IPS-20b (cell line): ENCODE results near the gene ASB2.

ENCODE experiments used
- H3K27ac ChIP-seq: one replicate; pipeline ENCODE4 v1.5.1; 2013; ENCODE audit warnings: low read length
- H3K27me3 ChIP-seq: 2 replicates; pipeline ENCODE4 v1.6.1; 2013; ENCODE audit warnings: mild to moderate bottlenecking, low read length, inconsistent platforms; ENCODE audit not compliant: insufficient read depth
- H3K36me3 ChIP-seq: 2 replicates; pipeline ENCODE4 v1.6.1; 2013; ENCODE audit warnings: low read depth, mild to moderate bottlenecking, inconsistent platforms, low read length, moderate library complexity; ENCODE audit not compliant: insufficient read depth
- H3K4me1 ChIP-seq: 2 replicates; pipeline ENCODE4 v1.6.1; 2013; ENCODE audit warnings: mild to moderate bottlenecking, control low read depth, inconsistent platforms, low read length, moderate library complexity; ENCODE audit not compliant: insufficient read depth
- H3K4me3 ChIP-seq: 2 replicates; pipeline ENCODE4 v1.5.1; 2013; ENCODE audit warnings: mild to moderate bottlenecking, low read length, inconsistent platforms
- H3K9ac ChIP-seq: 2 replicates; pipeline ENCODE4 v1.6.1; 2013; ENCODE audit warnings: low read depth, mild to moderate bottlenecking, inconsistent platforms, low read length, moderate library complexity
- H3K9me3 ChIP-seq: 2 replicates; pipeline ENCODE4 v1.6.1; 2013; ENCODE audit warnings: mild to moderate bottlenecking, low read depth, low read length, inconsistent platforms; ENCODE audit not compliant: insufficient read depth

ASB2 gene

GRCh38 chr14:93957333-93957710 is 19.0 kb downstream of the ASB2 start:
- Histone ChIP-seq H3K27me3 (no peaks in the 10 kb centered on the region), H3K4me1 (peaks cover 6% of the 10 kb centered on the region; the same call in 1 of the 2 replicates), H3K27ac (no peak overlapping the region), H3K36me3 (no peaks in the 10 kb centered on the region), H3K4me3 (no peak overlapping the region), H3K9me3 (no peaks in the 10 kb centered on the region), H3K9ac (no peak overlapping the region)

DNA sequence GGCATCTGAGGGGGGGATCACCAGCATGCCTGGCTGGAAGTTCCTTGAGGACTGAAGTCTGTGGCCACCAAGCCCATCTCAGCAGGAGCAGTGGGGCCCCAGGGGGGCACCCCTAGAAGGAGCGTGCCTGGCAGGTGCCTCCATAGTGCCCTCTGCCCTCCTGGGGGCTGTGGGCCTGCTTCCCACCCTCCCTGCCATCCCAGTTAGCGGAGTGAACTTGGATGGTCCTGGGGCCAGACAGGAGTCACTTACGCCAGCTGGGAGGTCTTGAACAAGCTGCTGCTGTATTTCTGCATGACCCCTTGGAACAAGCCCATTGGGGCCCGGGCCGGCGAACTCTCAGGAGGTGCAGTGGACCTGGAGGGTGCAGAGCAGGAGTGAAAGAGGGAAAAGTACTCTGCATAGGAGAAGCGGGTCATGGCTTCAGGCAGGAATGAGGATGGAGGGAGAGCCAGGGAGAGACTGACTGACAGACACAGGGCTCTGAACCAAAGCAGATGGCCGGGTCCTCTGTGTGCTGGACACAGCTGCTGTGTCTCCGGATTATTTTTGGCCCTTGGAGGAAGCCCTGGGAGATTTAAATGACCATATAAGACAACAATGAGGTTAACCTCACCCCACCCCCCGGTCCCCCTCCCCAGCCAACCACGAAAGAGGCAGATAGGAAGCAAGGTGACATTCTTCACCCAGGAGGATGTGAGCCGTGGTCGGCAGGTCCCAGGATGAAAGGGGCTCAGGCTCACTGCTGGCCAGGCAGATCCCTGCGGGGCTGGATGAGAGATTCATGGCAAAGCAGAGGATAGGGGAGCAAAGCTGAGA is 19.6 kb downstream of the ASB2 start:
- no peak overlapping the region for H3K9ac ChIP-seq
- no peaks in the 10 kb centered on the region for H3K9me3 ChIP-seq
- no peaks in the 10 kb centered on the region for H3K36me3 ChIP-seq
- H3K27ac ChIP-seq: no peak overlapping the region
- no peak overlapping the region for H3K4me3 ChIP-seq
- H3K27me3 ChIP-seq: no peaks in the 10 kb centered on the region
- peaks cover 6% of the 10 kb centered on the region; the same call in 1 of the 2 replicates for H3K4me1 ChIP-seq

DNA sequence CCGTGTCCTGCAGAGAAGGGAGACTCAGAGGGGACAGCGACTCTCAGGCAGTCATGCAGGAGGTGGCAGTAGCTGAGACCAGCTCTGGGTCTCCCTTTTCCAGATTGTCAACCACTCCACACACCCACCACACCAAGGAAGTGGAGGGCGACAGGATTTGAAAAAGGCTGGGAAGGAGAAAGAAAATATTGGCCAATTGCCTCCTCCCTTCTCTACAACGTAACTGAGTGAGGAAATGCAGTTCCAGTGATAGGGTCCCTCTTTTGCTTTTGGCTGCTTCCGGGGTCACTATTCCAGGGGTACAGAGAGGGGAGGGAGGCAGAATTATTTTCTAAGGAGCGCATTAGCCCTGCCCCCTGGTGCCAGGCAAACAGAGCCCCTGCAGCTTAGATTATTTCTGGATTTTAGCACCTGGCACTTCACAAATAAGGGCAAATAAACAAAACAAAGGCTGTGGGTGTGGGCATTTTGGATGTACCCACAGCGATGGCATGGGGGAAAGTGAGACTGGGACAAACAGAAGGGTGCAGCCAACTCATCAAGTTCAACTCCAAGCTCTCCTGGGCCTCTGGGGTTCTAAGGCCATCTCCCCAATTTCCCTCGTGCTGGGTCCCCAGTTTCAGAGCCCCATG is 20.4 kb downstream of the ASB2 start:
- Histone ChIP-seq H3K4me1 (peaks cover 6% of the 10 kb centered on the region; the same call in 1 of the 2 replicates), H3K36me3 (no peaks in the 10 kb centered on the region), H3K9me3 (no peaks in the 10 kb centered on the region), H3K27me3 (no peaks in the 10 kb centered on the region), H3K9ac (no peak overlapping the region), H3K27ac (no peak overlapping the region), H3K4me3 (no peak overlapping the region)

GRCh38 chr14:93954900-93955849 is 21.2 kb downstream of the ASB2 start:
- Histone ChIP-seq H3K9me3 (no peaks in the 10 kb centered on the region), H3K4me1 (peaks cover 5% of the 10 kb centered on the region; the same call in 1 of the 2 replicates), H3K27ac (no peak overlapping the region), H3K27me3 (no peaks in the 10 kb centered on the region), H3K4me3 (no peak overlapping the region), H3K9ac (no peak overlapping the region), H3K36me3 (no peaks in the 10 kb centered on the region)

DNA sequence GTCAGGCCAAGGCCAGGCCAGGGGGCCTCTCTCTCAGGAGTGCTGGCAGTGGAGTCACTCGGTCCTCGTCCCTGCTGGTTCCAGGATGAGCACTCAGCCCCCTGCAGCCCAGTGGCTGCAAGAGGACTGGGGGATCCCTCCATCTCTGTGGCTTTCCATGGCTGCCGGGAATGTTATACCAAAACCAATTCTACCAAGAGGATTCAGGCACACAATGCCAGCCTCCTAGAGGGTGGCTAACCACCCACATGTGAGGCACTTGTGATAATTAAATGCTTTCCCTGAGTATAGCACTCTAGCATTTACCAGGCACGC is 21.9 kb downstream of the ASB2 start:
- Histone ChIP-seq H3K9me3 (no peaks in the 10 kb centered on the region), H3K4me1 (peaks cover 1% of the 10 kb centered on the region; the same call in 1 of the 2 replicates), H3K36me3 (no peaks in the 10 kb centered on the region), H3K27me3 (no peaks in the 10 kb centered on the region), H3K9ac (no peak overlapping the region), H3K27ac (no peak overlapping the region), H3K4me3 (no peak overlapping the region)

GRCh38 chr14:93953739-93954515 is 22.4 kb downstream of the ASB2 start:
- H3K9ac ChIP-seq: no peak overlapping the region
- no peaks in the 10 kb centered on the region for H3K27me3 ChIP-seq
- no peak overlapping the region for H3K4me3 ChIP-seq
- H3K9me3 ChIP-seq: no peaks in the 10 kb centered on the region
- H3K36me3 ChIP-seq: no peaks in the 10 kb centered on the region
- no peak overlapping the region for H3K27ac ChIP-seq
- no peaks in the 10 kb centered on the region for H3K4me1 ChIP-seq

DNA sequence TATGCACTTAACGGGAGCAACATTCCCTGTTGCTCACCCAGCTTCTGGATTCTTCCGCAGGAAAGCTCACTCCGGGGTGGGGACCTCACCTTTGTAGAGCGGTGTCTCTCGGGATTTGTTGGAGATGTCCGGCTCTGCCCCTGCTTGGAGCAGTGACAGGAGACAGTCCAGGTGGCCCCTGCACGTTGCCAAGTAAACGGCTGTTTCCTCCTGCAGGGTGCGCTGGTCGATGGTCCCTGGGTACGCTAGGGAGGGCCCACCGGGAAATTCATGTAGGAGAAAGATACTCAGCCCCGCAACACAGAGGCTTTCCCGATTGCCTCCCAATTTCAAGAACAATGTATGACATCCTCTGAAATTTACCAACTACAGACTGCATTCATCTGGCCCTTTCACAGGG is 23.1 kb downstream of the ASB2 start:
- Histone ChIP-seq H3K27me3 (no peaks in the 10 kb centered on the region), H3K4me1 (no peaks in the 10 kb centered on the region)

GRCh38 chr14:93952829-93953228 is 23.5 kb downstream of the ASB2 start:
- no peaks in the 10 kb centered on the region for H3K36me3 ChIP-seq
- H3K27me3 ChIP-seq: no peaks in the 10 kb centered on the region
- H3K9ac ChIP-seq: no peak overlapping the region
- H3K9me3 ChIP-seq: no peaks in the 10 kb centered on the region
- no peak overlapping the region for H3K4me3 ChIP-seq
- no peaks in the 10 kb centered on the region for H3K4me1 ChIP-seq
- no peak overlapping the region for H3K27ac ChIP-seq

More for the DNA sequence above, 23.1 kb downstream of the ASB2 start:
- H3K9ac ChIP-seq: no peak overlapping the region
- no peaks in the 10 kb centered on the region for H3K9me3 ChIP-seq
- no peak overlapping the region for H3K4me3 ChIP-seq
- H3K36me3 ChIP-seq: no peaks in the 10 kb centered on the region
- H3K27ac ChIP-seq: no peak overlapping the region

GRCh38 chr14:93951635-93952540 is 24.5 kb downstream of the ASB2 start:
- H3K27me3 ChIP-seq: no peaks in the 10 kb centered on the region
- no peak overlapping the region for H3K27ac ChIP-seq
- H3K9me3 ChIP-seq: no peaks in the 10 kb centered on the region
- H3K9ac ChIP-seq: no peak overlapping the region
- H3K4me3 ChIP-seq: no peak overlapping the region
- H3K36me3 ChIP-seq: no peaks in the 10 kb centered on the region
- H3K4me1 ChIP-seq: no peaks in the 10 kb centered on the region

GRCh38 chr14:93950948-93951634 is 25.3 kb downstream of the ASB2 start:
- no peaks in the 10 kb centered on the region for H3K36me3 ChIP-seq
- no peak overlapping the region for H3K9ac ChIP-seq
- no peak overlapping the region for H3K27ac ChIP-seq
- no peaks in the 10 kb centered on the region for H3K27me3 ChIP-seq
- no peak overlapping the region for H3K4me3 ChIP-seq
- no peaks in the 10 kb centered on the region for H3K9me3 ChIP-seq
- H3K4me1 ChIP-seq: no peaks in the 10 kb centered on the region
